HG03460 (cell line): ENCODE measurements around the gene C19orf47.

Experiments
- ATAC-seq: cut with Tn5 transposase; IDR thresholded peaks from one replicate; pipeline ENCODE4 v1.9.1; 2021; ENCODE audit not compliant: unreplicated experiment

C19orf47 gene

DNA sequence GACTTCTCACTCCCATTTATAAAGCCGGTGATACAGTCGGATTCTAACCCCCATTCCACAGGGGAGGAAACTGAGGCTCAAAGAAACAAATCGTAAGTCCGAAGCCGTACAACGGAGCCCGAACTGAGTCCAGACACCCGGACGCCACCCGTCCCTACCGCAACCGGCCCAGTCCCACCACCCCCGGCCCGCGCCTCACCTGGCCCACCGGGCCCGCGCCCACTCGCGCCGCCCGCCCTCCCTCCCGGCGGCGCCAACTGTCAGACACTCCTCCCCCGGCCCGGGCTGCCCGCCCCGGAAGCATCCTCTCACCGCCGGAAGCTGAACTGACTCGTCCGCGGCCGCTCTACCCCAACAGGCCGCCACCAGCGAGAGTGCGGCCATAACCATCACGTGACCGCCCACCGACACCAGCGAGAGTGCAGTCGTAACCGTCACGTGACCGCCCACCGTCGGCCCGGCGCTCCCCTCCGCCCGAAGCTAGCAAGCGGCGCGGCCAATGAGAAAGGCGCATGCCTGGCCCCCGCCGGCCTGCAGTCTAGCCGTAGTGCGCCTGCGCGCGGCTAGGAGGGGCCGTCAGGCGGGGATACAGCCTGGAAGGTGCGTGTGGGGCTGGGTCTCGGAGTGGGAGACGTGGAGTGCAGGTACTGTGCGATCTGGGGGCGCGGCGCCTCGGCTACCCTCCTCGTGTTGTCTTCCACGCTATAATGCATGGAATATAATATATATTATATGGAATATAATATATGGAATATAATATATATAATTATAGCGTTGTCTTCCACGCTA lies at the start of gene C19orf47, which contains the start of gene PLD3:
TSS of gene C19orf47 (minus strand) at position 273 of the 789 bp plus-strand sequence. CDS start 6,540 bp downstream, outside the sequence.
TSS of gene PLD3 (plus strand) at position 571 of the 789 bp plus-strand sequence. CDS start 17,789 bp downstream, outside the sequence.
- peak; percentile 95 for ATAC-seq

- ATAC-seq: no peak
Observed at GRCh38 chr19:40397568-40397906, 49.3 kb upstream of the C19orf47 start.

GRCh38 chr19:40396886-40397567 lies 48.8 kb upstream of the C19orf47 start:
- no peak for ATAC-seq

- no peak for ATAC-seq
Observed at GRCh38 chr19:40395956-40396355, 47.8 kb upstream of the C19orf47 start.

GRCh38 chr19:40394816-40395210 lies 46.6 kb upstream of the C19orf47 start:
- ATAC-seq: no peak

DNA sequence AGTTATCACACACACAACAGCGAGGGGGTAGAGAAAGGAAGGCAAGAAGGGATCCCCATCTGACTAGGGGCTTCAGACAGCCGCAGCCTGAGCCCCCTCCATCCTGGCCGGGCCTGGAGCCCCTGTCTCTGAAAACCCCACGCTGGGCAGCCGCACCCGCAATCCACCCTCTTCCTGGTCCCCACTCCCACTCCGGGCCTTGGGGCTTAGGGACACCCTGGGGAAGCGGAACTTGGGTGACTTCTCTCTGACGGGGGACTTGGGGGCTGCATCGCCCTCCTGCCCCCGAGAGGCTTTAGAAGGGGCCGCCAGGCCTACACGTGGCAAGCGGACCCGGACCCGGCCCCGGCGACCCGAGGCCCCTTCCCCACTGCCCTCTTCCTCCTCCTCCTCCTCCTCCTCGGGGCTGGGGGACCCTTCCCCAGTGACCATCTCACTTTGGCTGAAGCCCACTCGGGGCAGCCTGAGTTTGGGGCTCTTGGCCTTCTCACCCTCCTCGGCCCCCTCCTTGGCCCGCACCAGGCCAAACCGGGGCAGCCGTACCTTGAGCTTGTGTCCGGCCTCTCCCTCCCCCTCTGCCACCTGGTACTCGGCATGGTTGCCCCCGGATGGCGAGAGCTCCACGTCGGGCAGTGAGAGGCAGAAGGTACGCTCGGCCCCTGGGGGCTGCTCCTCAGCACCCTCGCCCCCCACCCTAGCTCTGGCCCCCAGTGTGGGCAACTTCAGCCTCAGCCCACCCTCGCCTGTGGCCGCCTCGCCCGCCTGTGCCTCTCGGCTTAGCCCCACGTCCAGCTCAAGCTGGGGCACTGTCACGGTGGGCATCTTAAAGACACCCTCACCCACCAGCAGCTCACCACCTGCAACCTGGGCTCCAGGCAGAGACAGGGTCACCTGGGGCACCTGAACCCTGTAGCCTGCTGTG lies 46.0 kb upstream of the C19orf47 start:
- no peak for ATAC-seq

DNA sequence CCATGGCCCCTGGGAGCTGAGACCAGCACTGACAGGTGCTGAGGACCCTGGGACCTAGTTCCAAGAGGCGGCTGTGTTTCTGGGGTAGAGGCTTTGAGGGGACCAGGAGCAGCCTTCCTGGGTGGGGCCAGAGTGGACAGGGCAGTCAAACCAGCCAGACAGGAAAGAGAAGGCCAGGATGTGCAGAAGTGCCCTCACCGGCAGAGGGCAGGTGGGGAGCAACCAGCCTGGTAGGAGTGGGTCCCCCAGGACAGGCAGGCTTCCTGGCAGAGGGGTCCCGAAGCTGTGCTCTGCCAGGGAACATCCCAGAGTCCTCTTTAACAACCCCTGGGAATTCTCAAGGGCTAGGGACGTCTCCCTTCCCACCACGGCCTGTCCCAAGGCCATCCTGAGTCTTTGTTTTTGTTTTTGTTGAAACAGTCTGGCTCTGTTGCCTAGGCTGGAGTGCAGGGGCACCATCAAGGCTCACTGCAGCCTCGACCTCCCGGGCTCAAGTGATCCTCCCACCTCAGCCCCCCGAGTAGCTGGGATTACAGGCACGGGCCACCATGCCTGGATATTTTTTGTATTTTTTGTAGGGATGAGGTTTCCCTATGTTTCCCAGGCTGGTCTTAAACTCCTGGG lies 44.8 kb upstream of the C19orf47 start:
- no peak for ATAC-seq

DNA sequence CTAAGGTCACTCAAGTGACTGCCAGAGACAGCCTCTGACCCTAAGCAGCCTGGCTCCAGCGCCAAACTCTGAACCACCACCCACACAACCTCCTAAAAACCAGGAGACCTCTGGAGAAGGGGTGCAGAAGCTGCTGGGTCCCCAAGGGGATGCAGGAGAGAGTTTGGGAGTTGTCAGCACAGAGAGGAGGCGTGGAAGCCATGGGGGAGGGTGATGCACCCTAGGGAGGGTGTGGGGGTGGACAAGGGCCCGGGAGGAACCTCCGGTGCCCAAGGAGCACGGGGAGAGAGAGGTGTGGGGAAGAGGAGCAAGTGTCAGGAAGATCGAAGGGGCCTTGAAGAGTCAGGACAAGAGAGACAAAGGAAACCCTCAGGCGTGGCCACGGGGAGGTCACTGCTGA lies 43.9 kb upstream of the C19orf47 start:
- ATAC-seq: no peak

DNA sequence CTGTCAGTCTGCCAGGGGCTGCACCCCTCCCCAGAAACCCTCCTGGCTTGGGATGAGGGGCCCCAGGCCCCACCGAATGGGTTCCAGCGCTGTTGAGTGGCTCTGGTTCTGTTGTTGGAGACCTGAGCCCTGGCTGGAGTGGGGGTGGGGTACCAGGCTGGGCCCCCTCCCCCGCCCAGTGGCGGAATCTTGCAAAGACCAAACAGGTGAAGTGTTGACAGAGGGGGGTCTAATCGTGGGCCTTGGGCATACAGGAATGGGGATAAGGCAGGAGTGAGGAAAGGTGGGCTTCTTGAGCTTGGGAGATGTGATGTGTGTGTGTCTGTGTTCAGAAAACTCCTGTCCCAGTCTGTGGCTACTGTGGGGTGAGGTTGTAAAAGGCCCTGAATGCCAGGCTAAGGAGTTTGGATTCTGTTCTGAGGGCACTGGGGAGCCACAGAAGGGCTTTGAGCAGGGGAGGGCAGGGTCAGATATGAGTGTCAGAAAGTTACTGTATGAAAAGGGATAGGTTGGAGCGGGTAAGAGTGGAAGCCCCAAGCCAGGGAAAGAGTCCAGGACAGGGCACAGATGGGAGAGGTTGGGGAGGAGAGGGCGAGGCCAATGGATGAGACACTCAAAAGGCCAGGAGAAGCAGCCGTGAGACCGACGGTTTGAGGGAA lies 42.0 kb upstream of the C19orf47 start, which contains the start of gene HIPK4:
TSS of gene HIPK4 (minus strand) at position 98 of the 659 bp plus-strand sequence. CDS start 279 bp downstream, outside the sequence.
- ATAC-seq: no peak

DNA sequence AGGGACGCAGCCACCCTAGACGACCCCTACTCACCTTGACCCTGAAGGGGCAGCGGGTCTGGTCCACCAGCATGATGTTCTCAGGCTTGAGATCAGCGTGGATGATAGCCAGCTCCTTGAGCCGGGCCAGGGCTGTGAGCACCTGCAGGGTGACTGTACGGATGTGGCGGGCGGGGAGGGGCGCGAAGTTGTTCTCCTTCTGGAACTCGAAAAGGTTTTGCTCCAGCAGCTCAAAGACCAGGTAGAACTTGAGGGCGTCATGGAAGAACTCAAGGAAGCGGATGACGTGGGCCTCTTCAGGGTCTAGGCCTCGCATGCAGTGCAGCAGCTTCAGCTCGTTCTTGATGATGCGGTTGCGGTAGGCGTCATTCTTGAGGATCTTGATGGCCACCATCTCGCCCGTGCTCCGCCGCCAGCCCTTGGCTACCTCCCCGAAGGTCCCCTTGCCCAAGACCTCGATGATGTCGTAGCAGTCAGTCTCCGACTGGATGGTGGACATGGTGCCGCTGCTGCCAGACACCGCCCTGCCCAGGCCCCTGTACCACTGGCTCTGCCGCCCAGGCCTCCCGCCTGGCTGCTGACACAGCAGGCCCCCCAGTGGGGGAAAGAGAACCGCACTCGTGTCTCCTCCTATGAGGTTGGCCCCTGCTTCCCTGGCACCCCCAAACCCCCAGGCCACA lies 41.3 kb upstream of the C19orf47 start:
- no peak for ATAC-seq

DNA sequence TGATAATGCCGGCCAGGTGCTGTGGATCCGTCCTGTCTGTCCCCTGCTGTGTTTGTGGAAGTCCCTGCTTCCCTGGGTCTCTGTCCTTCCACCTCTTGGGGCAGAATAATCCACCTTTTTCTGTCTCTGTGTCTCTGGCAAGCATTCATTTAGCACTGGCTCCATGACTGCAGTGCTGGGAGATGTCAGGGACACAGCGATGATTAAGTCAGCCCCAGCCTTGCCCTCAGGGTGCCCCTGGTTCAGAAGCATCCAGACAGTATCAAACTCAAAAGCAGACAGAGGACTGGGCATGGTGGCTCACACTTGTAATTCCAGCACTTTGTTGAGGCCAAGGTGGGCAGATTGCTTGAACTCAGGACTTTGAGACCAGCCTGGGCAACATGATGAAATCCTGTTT lies 40.3 kb upstream of the C19orf47 start:
- ATAC-seq: no peak

GRCh38 chr19:40387155-40387554 lies 39.0 kb upstream of the C19orf47 start:
- ATAC-seq: no peak

DNA sequence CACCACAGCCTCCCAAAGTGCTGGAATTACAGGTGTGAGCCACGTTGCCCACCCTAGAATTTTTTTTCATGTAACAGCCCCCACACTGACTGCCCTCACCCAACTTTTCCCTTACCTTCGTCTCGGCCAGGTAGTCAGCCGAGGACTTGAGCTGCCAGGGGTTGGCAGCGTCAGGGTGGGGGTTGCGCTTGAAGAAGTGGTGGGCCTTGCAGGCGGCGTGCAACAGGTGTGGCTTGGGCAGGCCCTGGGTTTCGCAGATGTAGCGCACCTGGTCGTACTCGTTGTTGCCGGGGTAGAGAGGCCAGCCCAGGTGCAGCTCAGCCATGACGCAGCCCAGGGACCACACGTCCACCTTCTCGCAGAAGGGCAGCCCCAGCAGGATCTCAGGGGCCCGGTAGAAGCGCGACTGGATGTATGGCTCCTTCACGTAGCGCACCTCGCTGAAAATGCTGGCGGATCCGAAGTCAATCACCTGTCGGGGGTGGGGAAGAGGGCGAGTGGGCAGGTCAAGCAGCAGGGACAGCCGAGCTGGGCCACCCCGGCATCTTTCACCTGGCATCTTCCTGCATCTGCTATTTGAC lies 35.6 kb upstream of the C19orf47 start:
- no peak for ATAC-seq

GRCh38 chr19:40381321-40381720 lies 33.1 kb upstream of the C19orf47 start:
- no peak for ATAC-seq

DNA sequence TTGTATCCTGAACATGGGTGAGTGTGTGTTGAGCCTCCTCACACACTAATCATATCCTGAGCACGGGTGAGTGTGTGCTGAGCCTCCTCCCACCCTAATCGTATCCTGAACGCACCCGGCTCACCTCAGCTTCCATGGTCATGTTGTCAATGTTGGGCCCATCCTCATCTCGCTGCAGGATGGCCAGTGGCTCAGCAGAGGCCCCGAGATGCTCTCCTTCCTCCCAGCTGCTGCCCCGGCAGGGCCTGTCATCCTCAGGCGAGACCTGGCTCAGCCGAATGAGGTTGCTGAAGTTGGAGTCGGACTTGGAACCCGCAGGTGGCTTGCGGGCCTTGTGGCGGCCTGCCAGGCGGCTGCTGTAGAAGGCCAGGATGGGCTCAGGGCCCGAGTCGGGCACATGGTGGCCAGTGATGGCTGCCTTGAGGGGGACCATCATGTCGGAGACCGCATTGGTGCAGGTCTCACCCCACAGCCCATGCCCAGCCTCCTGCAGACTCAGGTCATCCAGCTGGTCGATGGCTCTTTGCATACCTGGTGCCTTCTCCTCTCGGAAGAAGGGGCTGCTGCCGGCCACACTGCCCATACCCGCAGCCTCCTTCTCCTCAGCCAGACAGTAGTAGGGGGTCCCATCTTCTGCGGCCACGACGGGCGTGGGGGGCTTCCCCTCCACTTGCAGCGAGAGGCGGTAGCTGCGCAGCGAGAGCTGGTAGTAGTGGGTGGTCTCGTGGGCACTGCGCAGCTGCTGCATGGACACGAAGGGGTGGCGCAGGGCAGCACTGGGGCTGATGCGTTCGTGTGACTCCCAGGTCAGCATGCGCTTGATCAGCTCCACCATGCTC lies 32.2 kb upstream of the C19orf47 start:
- ATAC-seq: no peak

DNA sequence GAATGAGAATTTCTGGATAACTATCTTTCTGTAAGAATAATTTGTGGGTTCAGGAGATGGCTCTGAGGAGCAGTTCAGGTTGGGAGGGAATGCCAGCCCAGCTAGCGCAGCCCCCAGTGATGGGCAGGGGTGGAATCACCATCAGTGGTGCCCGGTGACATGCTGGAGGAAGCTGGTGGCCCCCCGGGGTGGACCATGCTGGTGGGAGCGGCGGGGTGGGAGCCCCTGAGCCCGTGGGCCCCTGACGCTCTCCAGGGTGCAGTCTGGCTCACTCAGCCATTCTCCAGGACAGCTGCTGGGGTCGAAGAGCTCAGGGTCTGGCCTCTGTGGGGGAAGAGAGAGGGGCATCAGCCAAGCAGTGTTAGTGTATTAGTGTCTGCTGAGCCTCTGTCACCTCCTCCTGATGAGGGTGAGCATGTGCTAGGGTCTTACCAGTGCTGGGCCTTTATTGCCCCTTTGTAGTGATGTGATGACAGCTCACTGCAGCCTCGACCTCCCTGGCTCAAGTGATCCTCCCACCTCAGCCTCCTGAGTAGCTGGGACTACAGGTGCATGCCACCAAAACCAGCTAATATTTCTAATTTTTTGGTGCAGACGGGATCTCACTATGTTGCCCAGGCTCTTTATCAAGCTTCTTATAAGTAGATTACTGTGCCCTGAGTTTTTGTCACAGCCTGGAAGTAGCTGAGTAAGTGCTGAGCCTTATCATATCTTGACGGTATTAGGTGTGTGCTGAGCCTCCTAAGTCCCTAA lies 31.4 kb upstream of the C19orf47 start:
- no peak for ATAC-seq

GRCh38 chr19:40378509-40378908 lies 30.3 kb upstream of the C19orf47 start:
- no peak for ATAC-seq
